HG03045 (cell line): ENCODE data around the gene ZNF823.
"Not testable (repeated sequence)": the region's sequence is repeated elsewhere in the genome, so short reads cannot be mapped to it uniquely, and the experiment has no call there.

Experiments
- ATAC-seq: cut with Tn5 transposase; IDR thresholded peaks from one replicate; pipeline ENCODE4 v1.9.1; 2021; ENCODE audit warnings: mild to moderate bottlenecking, moderate library complexity; ENCODE audit not compliant: unreplicated experiment

ZNF823 gene

GRCh38 chr19:11684987-11685675 lies 53.6 kb downstream of the ZNF823 start:
- no peak for ATAC-seq

GRCh38 chr19:11680689-11681302 lies 58.0 kb downstream of the ZNF823 start:
- ATAC-seq: no peak

GRCh38 chr19:11678504-11678903 lies 60.2 kb downstream of the ZNF823 start:
- ATAC-seq: no peak

- not testable (repeated sequence) for ATAC-seq
Observed at GRCh38 chr19:11676661-11677600, 61.8 kb downstream of the ZNF823 start.

- ATAC-seq: no peak
Observed at GRCh38 chr19:11675569-11675968, 63.2 kb downstream of the ZNF823 start.

GRCh38 chr19:11674067-11674492 lies 64.7 kb downstream of the ZNF823 start:
- no peak for ATAC-seq

- no peak for ATAC-seq
Observed at GRCh38 chr19:11673608-11674041, 65.1 kb downstream of the ZNF823 start.
